Measurements from ENCODE around the gene PPP6R1. TPM values are rescaled to one million over a fixed set of nuclear protein-coding genes. Genes with fewer than 3 reads are reported as not detected.

The PPP6R1 gene
- total RNA-seq, 1 donor from 2014 or later = 73.0 TPM

- no peak for DNase-seq (ENCODE audit: low spot score in 2 of 2, unreplicated experiment in 2 of 2)
- Mint-ChIP-seq H3K4me1 (no peaks in the 10 kb centered on the region), H3K36me3 (peaks cover 12% of the 10 kb centered on the region), H3K27me3 (ENCODE audit: low read depth) (peaks cover 18% of the 10 kb centered on the region), H3K4me3 (no peak overlapping the region), H3K27ac (no peak overlapping the region), H3K9me3 (no peaks in the 10 kb centered on the region)
- no peak for TF ChIP-seq CTCF (IDR thresholded peaks at IDR 0.05; ENCODE audit: unreplicated experiment)
These were observed 61.3 kb downstream of the PPP6R1 start for GRCh38 chr19:55197528-55197927.

- no peaks in the 10 kb centered on the region for H3K4me1 Mint-ChIP-seq
- peaks cover 6% of the 10 kb centered on the region for H3K36me3 Mint-ChIP-seq
- TF ChIP-seq CTCF (IDR thresholded peaks at IDR 0.05; ENCODE audit: unreplicated experiment) = no peak
- no peak overlapping the region for H3K27ac Mint-ChIP-seq
- DNase-seq (ENCODE audit: low spot score in 2 of 2, unreplicated experiment in 2 of 2) = no peak
- H3K4me3 Mint-ChIP-seq = no peak overlapping the region
- H3K9me3 Mint-ChIP-seq = no peaks in the 10 kb centered on the region
- peaks cover 19% of the 10 kb centered on the region for H3K27me3 Mint-ChIP-seq (ENCODE audit: low read depth)
These were observed 62.0 kb downstream of the PPP6R1 start for GRCh38 chr19:55196803-55197202.

GRCh38 chr19:55193481-55193880 is 65.3 kb downstream of the PPP6R1 start:
- H3K27me3 Mint-ChIP-seq (ENCODE audit: low read depth) = peaks cover 19% of the 10 kb centered on the region
- H3K27ac Mint-ChIP-seq = no peak overlapping the region
- no peak for TF ChIP-seq CTCF (IDR thresholded peaks at IDR 0.05; ENCODE audit: unreplicated experiment)
- peaks cover 4% of the 10 kb centered on the region for H3K36me3 Mint-ChIP-seq
- no peak overlapping the region for H3K4me3 Mint-ChIP-seq
- DNase-seq (ENCODE audit: low spot score in 2 of 2, unreplicated experiment in 2 of 2) = no peak
- H3K4me1 Mint-ChIP-seq = no peaks in the 10 kb centered on the region
- H3K9me3 Mint-ChIP-seq = no peaks in the 10 kb centered on the region

- Mint-ChIP-seq H3K27ac (no peak overlapping the region), H3K36me3 (no peaks in the 10 kb centered on the region), H3K27me3 (ENCODE audit: low read depth) (peaks cover 41% of the 10 kb centered on the region), H3K4me1 (no peaks in the 10 kb centered on the region), H3K9me3 (no peaks in the 10 kb centered on the region), H3K4me3 (no peak overlapping the region)
- DNase-seq (ENCODE audit: low spot score in 2 of 2, unreplicated experiment in 2 of 2) = no peak
- TF ChIP-seq CTCF (IDR thresholded peaks at IDR 0.05; ENCODE audit: unreplicated experiment) = no peak
These were observed 69.4 kb downstream of the PPP6R1 start for GRCh38 chr19:55189403-55189835.

GRCh38 chr19:55188625-55189024 is 70.2 kb downstream of the PPP6R1 start:
- no peak for DNase-seq (ENCODE audit: low spot score in 2 of 2, unreplicated experiment in 2 of 2)
- Mint-ChIP-seq H3K9me3 (no peaks in the 10 kb centered on the region), H3K36me3 (no peaks in the 10 kb centered on the region), H3K27ac (no peak overlapping the region), H3K4me1 (no peaks in the 10 kb centered on the region), H3K4me3 (no peak overlapping the region), H3K27me3 (ENCODE audit: low read depth) (peaks cover 45% of the 10 kb centered on the region)
- no peak for TF ChIP-seq CTCF (IDR thresholded peaks at IDR 0.05; ENCODE audit: unreplicated experiment)

GRCh38 chr19:55186080-55186479 is 72.7 kb downstream of the PPP6R1 start:
- Mint-ChIP-seq H3K9me3 (no peaks in the 10 kb centered on the region), H3K4me1 (no peaks in the 10 kb centered on the region), H3K27me3 (ENCODE audit: low read depth) (peaks cover 55% of the 10 kb centered on the region), H3K27ac (no peak overlapping the region), H3K36me3 (no peaks in the 10 kb centered on the region), H3K4me3 (no peak overlapping the region)
- DNase-seq (ENCODE audit: low spot score in 2 of 2, unreplicated experiment in 2 of 2) = no peak
- TF ChIP-seq CTCF (IDR thresholded peaks at IDR 0.05; ENCODE audit: unreplicated experiment) = no peak

Data from mesothelial cell of epicardium (in vitro differentiated cells).